Heart left ventricle (tissue), 16 donors: ENCODE measurements around the gene WNT16. TPM values are rescaled to one million over a fixed set of nuclear protein-coding genes. Genes with fewer than 3 reads are reported as not detected.

Experiments used
- ATAC-seq, 4 donors: fragments of 200-7000 bp; cut with Tn5 transposase; one replicate each; pipeline ENCODE4 v1.9.1; 2020 to 2022; ENCODE audit warnings: moderate library complexity in 4 of 4, mild to moderate bottlenecking in 3 of 4, moderate number of reproducible peaks in 1 of 4
- DNase-seq, 5 donors: peaks; one replicate each; pipeline ENCODE4 v3.0.0-alpha.2; 2020
- H3K27ac ChIP-seq, 12 donors: fragments of 200-600 bp; sonication (generic) in 4 of 12; one replicate each; pipeline versions ENCODE4 v1.5.0 to v1.8.0; 2016 to 2022; ENCODE audit warnings: mild to moderate bottlenecking in 2 of 12
- H3K27me3 ChIP-seq, 9 donors: fragments of 200-600 bp; sonication (generic) in 2 of 9; one replicate each; pipeline versions ENCODE4 v1.5.1 to v1.8.0; 2016 to 2022; ENCODE audit warnings: mild to moderate bottlenecking in 3 of 9
- H3K36me3 ChIP-seq, 9 donors: fragments of 200-600 bp; sonication (generic) in 2 of 9; one replicate each; pipeline versions ENCODE4 v1.5.0 to v1.8.0; 2018 to 2022; ENCODE audit warnings: mild to moderate bottlenecking in 2 of 9
- H3K4me1 ChIP-seq, 12 donors: fragments of 200-600 bp; sonication (generic) in 4 of 12; one replicate each; pipeline versions ENCODE4 v1.5.0 to v1.8.0; 2016 to 2022; ENCODE audit warnings: mild to moderate bottlenecking in 3 of 12
- H3K4me3 ChIP-seq, 12 donors: fragments of 200-600 bp; sonication (generic) in 4 of 12; one replicate each; pipeline versions ENCODE4 v1.5.0 to v1.8.0; 2017 to 2022; ENCODE audit warnings: mild to moderate bottlenecking in 9 of 12, moderate library complexity in 4 of 12
- H3K9me3 ChIP-seq, 12 donors: fragments of 200-600 bp; sonication (generic) in 4 of 12; one replicate each; pipeline versions ENCODE4 v1.5.0 to v1.8.0; 2016 to 2022; ENCODE audit warnings: mild to moderate bottlenecking in 1 of 12
- POLR2A ChIP-seq, 2 donors: fragments of 450-650 bp; IDR thresholded peaks; one replicate each; pipeline ENCODE4 v1.6.1; 2017; ENCODE audit warnings: antibody characterized with exemption in 2 of 2, mild to moderate bottlenecking in 2 of 2, moderate library complexity in 2 of 2
- WGBS, 4 donors: extraction: QIAGEN DNeasy Blood & Tissue Kit in 2 of 4; methylation state at CpG; one replicate each; pipeline versions ENCODE4 v1.1.5 to v1.1.7; 2013 to 2018; 5-methylcytosine and 5-hydroxymethylcytosine counted together
- intact Hi-C, 10 donors: fragments of 100-400 bp; cut with DNase I; formaldehyde crosslinking; loops; one replicate each; pipeline versions ENCODE4 v1.11.1 to v1.14.2; 2022
- polyA plus RNA-seq, 2 donors: library from polyadenylated mRNA; stranded (reverse); fragments of 200-250 nt; gene quantifications; one replicate each; pipeline ENCODE4 v1.2.3, GENCODE V29; 2013
- total RNA-seq, 9 donors: library from RNA; depleted of rRNA in 2 of 9; stranded (reverse); fragments of >200 nt in 2 of 9; fragmentation: NEBNext Ultra II Directional in 3 of 9; extraction: Animal tissue kit (Norgen Biotek cat#: 25700) in 3 of 9; gene quantifications; one replicate each; pipeline versions ENCODE4 v1.1.0 to v1.2.4, GENCODE V29; 2016 to 2023
- TF ChIP-seq, protein P1 (sequence below), 12 donors: fragments of 200-600 bp; sonication (generic) in 4 of 12; IDR thresholded peaks; one replicate each; pipeline versions ENCODE4 v1.5.0 to v1.8.0; 2018 to 2022; ENCODE audit warnings: antibody characterized with exemption in 12 of 12, mild to moderate bottlenecking in 5 of 12
- donor health status: ischemic (EF 13 %, LVEDD 7.1; RV severe dilation, severe dysfunction).
- donor health status: healthy with polysubstance abuse.
- donor health status: DM: no; HTN: yes; CAD: no.
- donor health status: DM: no; HTN: no; CAD: no.
- donor health status: ischemic (EF 25% LVEDD 6.9; RV normal size, moderate dysfunction).
- donor health status: ischemic (EF 25% LVEDD 5.7; RV mildly dilated, moderate dysfunction).
- donor health status: healthy.
- donor health status: DM: yes; HTN: yes; CAD: no.
- donor health status: ischemic (EF 35%, LVEDD 5.7; RV mildly dilated, moderate dysfunction).
- donor health status: nonischemic (EF 11% LVEDD 7.7; RV severe dilation, severe dysfunction).
- donor health status: DM: yes; HTN: yes; CAD: no.
- donor health status: PGD.
- donor health status: ischemic (EF 29% LVEDD 5.4; RV normal size, mild dysfunction).
- donor health status: nonischemic (EF 23%, LVEDD 6.1; RV moderate dilation, normal function).

The WNT16 gene
- total and polyA plus RNA-seq, 11 donors: 0.19 TPM; not detected in 10

GRCh38 chr7:121379930-121380329 lies 51.1 kb downstream of the WNT16 start:
- no peak for TF ChIP-seq POLR2A (IDR thresholded peaks at IDR 0.05)
- TF ChIP-seq, protein P1, sequence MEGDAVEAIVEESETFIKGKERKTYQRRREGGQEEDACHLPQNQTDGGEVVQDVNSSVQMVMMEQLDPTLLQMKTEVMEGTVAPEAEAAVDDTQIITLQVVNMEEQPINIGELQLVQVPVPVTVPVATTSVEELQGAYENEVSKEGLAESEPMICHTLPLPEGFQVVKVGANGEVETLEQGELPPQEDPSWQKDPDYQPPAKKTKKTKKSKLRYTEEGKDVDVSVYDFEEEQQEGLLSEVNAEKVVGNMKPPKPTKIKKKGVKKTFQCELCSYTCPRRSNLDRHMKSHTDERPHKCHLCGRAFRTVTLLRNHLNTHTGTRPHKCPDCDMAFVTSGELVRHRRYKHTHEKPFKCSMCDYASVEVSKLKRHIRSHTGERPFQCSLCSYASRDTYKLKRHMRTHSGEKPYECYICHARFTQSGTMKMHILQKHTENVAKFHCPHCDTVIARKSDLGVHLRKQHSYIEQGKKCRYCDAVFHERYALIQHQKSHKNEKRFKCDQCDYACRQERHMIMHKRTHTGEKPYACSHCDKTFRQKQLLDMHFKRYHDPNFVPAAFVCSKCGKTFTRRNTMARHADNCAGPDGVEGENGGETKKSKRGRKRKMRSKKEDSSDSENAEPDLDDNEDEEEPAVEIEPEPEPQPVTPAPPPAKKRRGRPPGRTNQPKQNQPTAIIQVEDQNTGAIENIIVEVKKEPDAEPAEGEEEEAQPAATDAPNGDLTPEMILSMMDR (IDR thresholded peaks at IDR 0.05): no peak
- WGBS, 4 donors: 92 to 98% (median 98%) methylated on average over 1 of the region's 1 CpG
- peaks cover 0 to 27% (median 15%) of the 10 kb centered on the region in 12 donors for H3K4me1 ChIP-seq
- H3K36me3 ChIP-seq: peaks cover 0 to 53% (median 33%) of the 10 kb centered on the region in 9 donors
- intact Hi-C loops: no loop called here
- H3K27ac ChIP-seq: no peak overlapping the region
- DNase-seq: no peak
- no peaks in the 10 kb centered on the region for H3K9me3 ChIP-seq
- H3K27me3 ChIP-seq: no peaks in the 10 kb centered on the region
- no peak for ATAC-seq
- no peak overlapping the region for H3K4me3 ChIP-seq

- intact Hi-C loops: no loop called here
Observed at GRCh38 chr7:121382473-121382872, 53.7 kb downstream of the WNT16 start.

DNA sequence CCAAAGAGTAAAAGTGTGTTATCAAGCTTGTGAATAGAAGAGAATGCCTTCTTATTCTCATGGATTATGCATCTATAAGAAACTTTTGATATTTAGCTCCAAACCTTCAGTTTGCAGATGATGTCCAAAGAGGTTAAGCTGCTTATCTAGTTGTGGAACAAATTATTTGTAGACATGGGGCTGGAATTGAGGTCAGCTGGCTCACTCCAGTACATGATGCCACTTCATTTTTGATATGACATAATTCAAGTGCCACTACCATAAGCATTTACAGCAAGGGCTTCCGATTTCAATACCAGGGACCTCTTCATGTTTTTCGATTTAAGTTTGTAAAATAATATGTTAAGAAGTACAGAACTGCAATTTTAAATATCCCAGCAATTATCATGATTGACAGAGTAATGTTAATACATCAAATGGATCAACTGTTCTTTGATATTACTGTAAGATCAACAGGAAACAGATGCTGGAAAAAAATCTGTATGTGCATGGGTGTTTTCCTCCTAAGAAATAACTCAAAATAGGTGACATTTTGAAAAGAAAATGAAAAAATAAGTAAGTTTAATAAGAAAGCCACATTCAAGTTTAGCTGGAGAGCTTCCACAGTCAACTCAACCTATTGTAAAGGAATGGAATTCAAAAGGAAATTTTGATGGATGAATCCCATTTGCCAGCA lies 54.6 kb downstream of the WNT16 start:
- Histone ChIP-seq H3K27ac (no peak overlapping the region), H3K4me3 (no peak overlapping the region), H3K36me3 (peaks cover 0 to 19% (median 2%) of the 10 kb centered on the region in 9 donors), H3K9me3 (no peaks in the 10 kb centered on the region), H3K4me1 (peaks cover 0 to 42% (median 29%) of the 10 kb centered on the region in 12 donors), H3K27me3 (no peaks in the 10 kb centered on the region)
- DNase-seq (no peak), ATAC-seq (peak; percentile 42 to 62 (median 50))
- 44 to 64% (median 57%) methylated on average over 2 of the region's 2 CpGs for WGBS, 4 donors
- TF ChIP-seq POLR2A (IDR thresholded peaks at IDR 0.05): no peak
- TF ChIP-seq, protein P1 (IDR thresholded peaks at IDR 0.05): no peak
- intact Hi-C loops: no loop called here

More at GRCh38 chr7:121382473-121382872, 53.7 kb downstream of the WNT16 start:
- H3K27me3 ChIP-seq: no peaks in the 10 kb centered on the region
- no peak for ATAC-seq
- DNase-seq: no peak
- no peak overlapping the region for H3K4me3 ChIP-seq
- no peak overlapping the region for H3K27ac ChIP-seq
- TF ChIP-seq, protein P1 (IDR thresholded peaks at IDR 0.05): no peak
- TF ChIP-seq POLR2A (IDR thresholded peaks at IDR 0.05): no peak
- H3K9me3 ChIP-seq: no peaks in the 10 kb centered on the region
- H3K36me3 ChIP-seq: peaks cover 0 to 28% (median 11%) of the 10 kb centered on the region in 9 donors
- H3K4me1 ChIP-seq: peaks cover 0 to 42% (median 29%) of the 10 kb centered on the region in 12 donors

GRCh38 chr7:121384265-121384664 lies 55.5 kb downstream of the WNT16 start:
- Histone ChIP-seq H3K36me3 (peaks cover 0 to 12% (median 0%) of the 10 kb centered on the region in 9 donors), H3K27me3 (no peaks in the 10 kb centered on the region), H3K4me3 (no peak overlapping the region), H3K4me1 (peaks cover 0 to 42% (median 29%) of the 10 kb centered on the region in 12 donors), H3K9me3 (no peaks in the 10 kb centered on the region), H3K27ac (no peak overlapping the region)
- ATAC-seq: peak; percentile 76 to 90 (median 80)
- intact Hi-C loops: no loop called here
- DNase-seq: no peak
- WGBS, 4 donors: 62 to 73% (median 66%) methylated on average over 2 of the region's 2 CpGs
- TF ChIP-seq, protein P1 (IDR thresholded peaks at IDR 0.05): no peak
- TF ChIP-seq POLR2A (IDR thresholded peaks at IDR 0.05): no peak
